Naive thymus-derived CD4-positive, alpha-beta T cell (primary cell): ENCODE results near the gene MYLIP. TPM values are rescaled to one million over a fixed set of nuclear protein-coding genes. Genes with fewer than 3 reads are reported as not detected.
A peak's percentile ranks its signal among the peaks of the same experiment; 100 is the strongest.

Experiments used
- ATAC-seq: fragments of 150-1000 bp; cut with Tn5 transposase; 2 replicates; pipeline ENCODE4 v1.10.0; 2021; ENCODE audit warnings: mild to moderate bottlenecking, moderate library complexity
- CTCF ChIA-PET: fragments of 350-600 bp; sonication (Branson Sonifier 250); formaldehyde crosslinking; loops from one replicate; lab custom pipeline; 2021; ENCODE audit warnings: antibody characterized with exemption; lab: Charles Lee
- POLR2A ChIA-PET: fragments of 350-600 bp; sonication (Branson Sonifier 250); formaldehyde crosslinking; loops from one replicate; lab custom pipeline; 2021; ENCODE audit warnings: antibody characterized with exemption, inconsistent platforms; lab: Charles Lee
- DNase-seq, 9 donors: peaks; one replicate each; pipeline versions ENCODE4 v3.0.0 to v3.0.0-alpha.2; 2020 to 2022; ENCODE audit warnings: mixed read lengths in 1 of 9
- H3K27ac ChIP-seq: one replicate; pipeline ENCODE4 v1.7.0; 2013; ENCODE audit warnings: mild to moderate bottlenecking, low read depth, low read length, moderate library complexity
- H3K27me3 ChIP-seq, 2 donors: one replicate each; pipeline ENCODE4 v1.7.0; 2013; ENCODE audit warnings: low read length in 2 of 2, mild to moderate bottlenecking in 2 of 2, moderate library complexity in 2 of 2; ENCODE audit not compliant: control insufficient read depth in 2 of 2, insufficient read depth in 2 of 2
- H3K36me3 ChIP-seq, 3 experiments: 1 replicate in 2 of 3; 2 replicates in 1 of 3; pipeline ENCODE4 v1.7.0; 2013; ENCODE audit warnings: low read length in 3 of 3, mild to moderate bottlenecking in 3 of 3, moderate library complexity in 1 of 3; ENCODE audit not compliant: insufficient read depth in 3 of 3, control insufficient read depth in 2 of 3
- H3K4me1 ChIP-seq, 2 donors: one replicate each; pipeline ENCODE4 v1.7.0; 2013; ENCODE audit warnings: low read length in 2 of 2, mild to moderate bottlenecking in 2 of 2, moderate library complexity in 1 of 2; ENCODE audit not compliant: control insufficient read depth in 2 of 2, insufficient read depth in 2 of 2
- H3K4me3 ChIP-seq: 2 replicates; pipeline ENCODE4 v1.7.0; 2013; ENCODE audit warnings: mild to moderate bottlenecking, low read length
- H3K9me3 ChIP-seq, 3 experiments: 1 replicate in 2 of 3; 2 replicates in 1 of 3; pipeline ENCODE4 v1.7.0; 2013; ENCODE audit warnings: low read length in 3 of 3; ENCODE audit not compliant: control insufficient read depth in 2 of 3
- H3K27ac Mint-ChIP-seq, 9 donors: one replicate each; pipeline ENCODE4 v1.8.0; 2020 to 2022; ENCODE audit warnings: mixed read lengths in 9 of 9, mild to moderate bottlenecking in 8 of 9, moderate library complexity in 5 of 9, inconsistent platforms in 2 of 9
- H3K27me3 Mint-ChIP-seq, 5 donors: one replicate each; pipeline ENCODE4 v1.8.0; 2021 to 2022; ENCODE audit warnings: mixed read lengths in 5 of 5, mild to moderate bottlenecking in 1 of 5
- H3K36me3 Mint-ChIP-seq, 5 donors: one replicate each; pipeline ENCODE4 v1.8.0; 2020 to 2022; ENCODE audit warnings: mixed read lengths in 5 of 5, mild to moderate bottlenecking in 3 of 5, inconsistent platforms in 1 of 5
- H3K4me1 Mint-ChIP-seq, 7 donors: one replicate each; pipeline ENCODE4 v1.8.0; 2020 to 2022; ENCODE audit warnings: mixed read lengths in 7 of 7, mild to moderate bottlenecking in 3 of 7, inconsistent platforms in 1 of 7
- H3K4me3 Mint-ChIP-seq, 10 donors: one replicate each; pipeline ENCODE4 v1.8.0; 2020 to 2022; ENCODE audit warnings: mild to moderate bottlenecking in 10 of 10, mixed read lengths in 10 of 10, moderate library complexity in 6 of 10, inconsistent platforms in 2 of 10
- H3K9me3 Mint-ChIP-seq, 11 donors: one replicate each; pipeline ENCODE4 v1.8.0; 2020 to 2022; ENCODE audit warnings: mixed read lengths in 11 of 11, mild to moderate bottlenecking in 4 of 11, inconsistent platforms in 1 of 11, moderate library complexity in 1 of 11
- intact Hi-C, 2 donors: fragments of 100-400 bp; cut with micrococcal nuclease; formaldehyde crosslinking; loops; one replicate each; pipeline ENCODE4 v1.15.1; 2023
- polyA plus RNA-seq, 2 donors: library from polyadenylated mRNA; unstranded; fragments of 300-500 nt; fragmentation: Illumina TruSeq; gene quantifications; one replicate each; pipeline ENCODE4 v1.2.3, GENCODE V29; 2021
- total RNA-seq, 6 experiments: library from RNA in 5 of 6; stranded (reverse) in 5 of 6; gene quantifications; 1 replicate in 5 of 6; 2 replicates in 1 of 6; pipeline ENCODE4 v1.2.3 and lab custom pipeline; 2021 to 2026

Gene MYLIP
- total and polyA plus RNA-seq, 7 experiments from 2014 or later: 17.8 to 215 (median 70.1) TPM

GRCh38 chr6:16134430-16134829 is 5.5 kb downstream of the MYLIP start:
- CTCF ChIA-PET: interaction anchor here (1.1 kb wide), 1 partner anchor 49 kb away, joined by 4 read pairs; no protein-coding TSS in a partner anchor

GRCh38 chr6:16135066-16135465 is 6.2 kb downstream of the MYLIP start:
- ATAC-seq (no peak), DNase-seq (no peak)
- peaks cover 0 to 3% (median 0%) of the 10 kb centered on the region in 11 donors for H3K9me3 Mint-ChIP-seq
- H3K27me3 Mint-ChIP-seq: no peaks in the 10 kb centered on the region
- ChIA-PET POLR2A (no interaction called here), CTCF (interaction anchor here (1.3 kb wide), 1 partner anchor 45 kb away, joined by 4 read pairs; no protein-coding TSS in a partner anchor)
- H3K36me3 Mint-ChIP-seq: peaks cover 2 to 35% (median 23%) of the 10 kb centered on the region in 5 donors
- Histone ChIP-seq H3K4me3 (no peak overlapping the region), H3K27ac (no peak overlapping the region), H3K4me1 (peaks cover 79 to 80% of the 10 kb centered on the region in 2 donors), H3K27me3 (no peaks in the 10 kb centered on the region), H3K9me3 (no peaks in the 10 kb centered on the region), H3K36me3 (peaks cover 0 to 7% (median 0%) of the 10 kb centered on the region in 3 experiments)
- peaks cover 60 to 97% (median 90%) of the 10 kb centered on the region in 7 donors for H3K4me1 Mint-ChIP-seq
- H3K4me3 Mint-ChIP-seq: peak overlapping the region; percentile 40 to 100 (median 67)
- H3K27ac Mint-ChIP-seq: peak overlapping the region; percentile 5 to 88 (median 63)
- intact Hi-C loops: loop anchor here (10.0 kb wide), 2 partner anchors 1570 to 1860 kb away; partner anchors contain the start of gene NUP153 (in 1 of the 2)

More at GRCh38 chr6:16134430-16134829, 5.5 kb downstream of the MYLIP start:
- Mint-ChIP-seq H3K4me1 (peaks cover 60 to 91% (median 83%) of the 10 kb centered on the region in 7 donors), H3K9me3 (peaks cover 0 to 5% (median 0%) of the 10 kb centered on the region in 11 donors), H3K27me3 (no peaks in the 10 kb centered on the region), H3K36me3 (peaks cover 0 to 38% (median 20%) of the 10 kb centered on the region in 5 donors), H3K27ac (peak overlapping the region in 5 of 9 donors; percentile 33 to 71 (median 51)), H3K4me3 (peak overlapping the region in 9 of 10 donors; percentile 31 to 100 (median 79))
- no peak overlapping the region for H3K4me3 ChIP-seq
- no peaks in the 10 kb centered on the region for H3K9me3 ChIP-seq
- intact Hi-C loops: loop anchor here (5.0 to 10.0 kb wide), 4 partner anchors 348 to 1860 kb away; partner anchors contain the start of gene NUP153 (in 1 of the 2)
- no peak for ATAC-seq
- H3K4me1 ChIP-seq: peaks cover 76 to 80% of the 10 kb centered on the region in 2 donors
- POLR2A ChIA-PET: no interaction called here
- peaks cover 0 to 13% (median 0%) of the 10 kb centered on the region in 3 experiments for H3K36me3 ChIP-seq
- no peak overlapping the region for H3K27ac ChIP-seq
- DNase-seq: no peak
- no peaks in the 10 kb centered on the region for H3K27me3 ChIP-seq

- Mint-ChIP-seq H3K4me3 (peak overlapping the region; percentile 46 to 100 (median 82)), H3K9me3 (peaks cover 0 to 3% (median 0%) of the 10 kb centered on the region in 11 donors), H3K27ac (peak overlapping the region in 8 of 9 donors; percentile 26 to 90 (median 68)), H3K4me1 (peaks cover 70 to 100% (median 98%) of the 10 kb centered on the region in 7 donors), H3K36me3 (peaks cover 10 to 38% (median 32%) of the 10 kb centered on the region in 5 donors), H3K27me3 (no peaks in the 10 kb centered on the region)
- Histone ChIP-seq H3K9me3 (no peaks in the 10 kb centered on the region), H3K4me1 (peaks cover 75 to 82% of the 10 kb centered on the region in 2 donors), H3K27me3 (no peaks in the 10 kb centered on the region), H3K4me3 (peak overlapping the region; percentile 35), H3K36me3 (peaks cover 0 to 7% (median 0%) of the 10 kb centered on the region in 3 experiments), H3K27ac (no peak overlapping the region)
- ChIA-PET CTCF (interaction anchor here (0.8 to 1.7 kb wide), 3 partner anchors 11 to 47 kb away, joined by 3 to 4 read pairs (median 4); no protein-coding TSS in a partner anchor), POLR2A (interaction anchor here (1.3 to 1.8 kb wide), 2 partner anchors 7 to 44 kb away, joined by 7 to 12 read pairs; partner anchors contain the start of gene MYLIP)
- DNase-seq: peak in 7 of 9 donors; percentile 35 to 72 (median 57)
- intact Hi-C loops: loop anchor here (1.0 to 10.0 kb wide), 6 partner anchors 8 to 1861 kb away; partner anchors contain the start of gene NUP153 (in 1 of the 2)
- peak; percentile 82 for ATAC-seq
Measured at GRCh38 chr6:16136091-16136490, 7.2 kb downstream of the MYLIP start.

- peak; percentile 48 for ATAC-seq
- ChIA-PET CTCF (interaction anchor here (0.8 to 1.7 kb wide), 2 partner anchors 10 to 46 kb away, joined by 3 to 4 read pairs; no protein-coding TSS in a partner anchor), POLR2A (interaction anchor here (0.8 to 1.8 kb wide), 4 partner anchors 8 to 43 kb away, joined by 5 to 12 read pairs (median 7); partner anchors contain the start of gene MYLIP)
- Histone ChIP-seq H3K4me3 (peak overlapping the region; percentile 35), H3K4me1 (peaks cover 68 to 75% of the 10 kb centered on the region in 2 donors), H3K27ac (no peak overlapping the region), H3K9me3 (no peaks in the 10 kb centered on the region), H3K27me3 (no peaks in the 10 kb centered on the region), H3K36me3 (peaks cover 0 to 14% (median 0%) of the 10 kb centered on the region in 3 experiments)
- Mint-ChIP-seq H3K27ac (peak overlapping the region; percentile 49 to 90 (median 71)), H3K4me1 (peaks cover 71 to 100% (median 97%) of the 10 kb centered on the region in 7 donors), H3K4me3 (peak overlapping the region; percentile 46 to 100 (median 82)), H3K36me3 (peaks cover 14 to 41% (median 34%) of the 10 kb centered on the region in 5 donors), H3K9me3 (peaks cover 0 to 3% (median 0%) of the 10 kb centered on the region in 11 donors), H3K27me3 (no peaks in the 10 kb centered on the region)
- intact Hi-C loops: loop anchor here (1.0 to 10.0 kb wide), 7 partner anchors 8 to 1862 kb away; partner anchors contain the start of genes MYLIP (in 1 of the 2) and NUP153 (in 1 of the 2)
- DNase-seq: peak in 6 of 9 donors; percentile 24 to 50 (median 32)
Measured at GRCh38 chr6:16136621-16137450, 8.0 kb downstream of the MYLIP start.

- Mint-ChIP-seq H3K27ac (peak overlapping the region in 7 of 9 donors; percentile 49 to 90 (median 71)), H3K4me3 (peak overlapping the region; percentile 46 to 100 (median 82)), H3K27me3 (no peaks in the 10 kb centered on the region), H3K36me3 (peaks cover 19 to 45% (median 40%) of the 10 kb centered on the region in 5 donors), H3K4me1 (peaks cover 70 to 99% (median 95%) of the 10 kb centered on the region in 7 donors), H3K9me3 (peaks cover 0 to 3% (median 0%) of the 10 kb centered on the region in 11 donors)
- Histone ChIP-seq H3K4me1 (peaks cover 62 to 69% of the 10 kb centered on the region in 2 donors), H3K27ac (no peak overlapping the region), H3K27me3 (no peaks in the 10 kb centered on the region), H3K36me3 (peaks cover 1 to 20% (median 2%) of the 10 kb centered on the region in 3 experiments), H3K4me3 (no peak overlapping the region), H3K9me3 (no peaks in the 10 kb centered on the region)
- intact Hi-C loops: loop anchor here (1.0 to 10.0 kb wide), 5 partner anchors 8 to 1863 kb away; partner anchors contain the start of genes MYLIP (in 1 of the 2) and NUP153 (in 1 of the 2)
- CTCF ChIA-PET: no interaction called here
- DNase-seq: no peak
- no peak for ATAC-seq
- POLR2A ChIA-PET: interaction anchor here (0.8 to 1.8 kb wide), 3 partner anchors 9 to 16 kb away, joined by 5 to 12 read pairs (median 7); partner anchors contain the start of gene MYLIP
Measured at GRCh38 chr6:16137451-16137801, 8.5 kb downstream of the MYLIP start.
